Limb (tissue), 2 donors: Measurements from ENCODE around the gene FUZ.

Experiments
- DNase-seq, 2 donors: peaks; one replicate each; pipeline ENCODE4 v3.0.0-alpha.2; 2016; ENCODE audit errors: extremely low spot score in 2 of 2

The FUZ gene, protein sequence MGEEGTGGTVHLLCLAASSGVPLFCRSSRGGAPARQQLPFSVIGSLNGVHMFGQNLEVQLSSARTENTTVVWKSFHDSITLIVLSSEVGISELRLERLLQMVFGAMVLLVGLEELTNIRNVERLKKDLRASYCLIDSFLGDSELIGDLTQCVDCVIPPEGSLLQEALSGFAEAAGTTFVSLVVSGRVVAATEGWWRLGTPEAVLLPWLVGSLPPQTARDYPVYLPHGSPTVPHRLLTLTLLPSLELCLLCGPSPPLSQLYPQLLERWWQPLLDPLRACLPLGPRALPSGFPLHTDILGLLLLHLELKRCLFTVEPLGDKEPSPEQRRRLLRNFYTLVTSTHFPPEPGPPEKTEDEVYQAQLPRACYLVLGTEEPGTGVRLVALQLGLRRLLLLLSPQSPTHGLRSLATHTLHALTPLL

DNA sequence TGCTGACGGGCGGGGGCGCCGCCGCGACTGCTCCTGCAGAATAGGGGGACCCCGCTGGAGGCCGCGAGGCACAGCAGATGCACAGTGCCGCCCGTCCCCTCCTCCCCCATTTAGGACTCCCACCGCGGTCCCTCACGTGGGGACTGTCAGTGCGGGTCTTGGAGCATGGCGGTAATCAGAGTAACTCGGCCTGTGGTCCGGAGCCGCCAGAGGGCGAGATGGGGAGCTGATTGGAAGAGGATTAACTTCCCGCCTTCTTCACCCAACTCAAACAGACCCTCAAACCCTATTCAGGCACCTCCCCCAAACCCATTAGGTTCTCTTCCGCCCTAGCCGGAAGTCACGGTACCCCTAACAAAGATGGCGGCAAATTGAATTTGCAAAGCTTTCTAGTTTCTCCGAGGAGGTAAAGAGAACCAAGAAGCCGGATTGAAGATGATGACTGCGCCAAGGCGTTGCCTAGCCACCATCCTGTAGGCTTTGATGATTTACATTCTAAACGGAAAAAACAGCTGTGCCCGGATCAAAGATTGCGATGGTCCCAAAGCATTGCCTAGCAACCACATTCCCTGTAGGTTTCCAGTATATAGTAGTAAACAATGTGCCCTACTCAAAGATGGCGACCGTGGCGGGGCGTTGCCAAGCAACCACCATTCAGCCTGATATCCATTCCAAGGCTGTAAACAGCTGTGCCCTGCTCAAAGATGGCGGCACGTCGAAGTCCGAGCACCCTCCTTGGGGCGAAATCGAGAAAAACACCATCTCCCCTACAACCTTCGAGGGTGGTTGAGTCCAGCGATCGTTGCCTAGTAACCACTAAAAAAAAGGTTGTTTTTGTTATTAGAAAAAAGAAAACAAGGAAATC is at the start of gene FUZ:
Gene FUZ (minus strand): TSS at position 296 of the 865 bp plus-strand sequence. CDS start 186 bp downstream, at position 110.
- DNase-seq = peak; percentile 95 to 99

DNA sequence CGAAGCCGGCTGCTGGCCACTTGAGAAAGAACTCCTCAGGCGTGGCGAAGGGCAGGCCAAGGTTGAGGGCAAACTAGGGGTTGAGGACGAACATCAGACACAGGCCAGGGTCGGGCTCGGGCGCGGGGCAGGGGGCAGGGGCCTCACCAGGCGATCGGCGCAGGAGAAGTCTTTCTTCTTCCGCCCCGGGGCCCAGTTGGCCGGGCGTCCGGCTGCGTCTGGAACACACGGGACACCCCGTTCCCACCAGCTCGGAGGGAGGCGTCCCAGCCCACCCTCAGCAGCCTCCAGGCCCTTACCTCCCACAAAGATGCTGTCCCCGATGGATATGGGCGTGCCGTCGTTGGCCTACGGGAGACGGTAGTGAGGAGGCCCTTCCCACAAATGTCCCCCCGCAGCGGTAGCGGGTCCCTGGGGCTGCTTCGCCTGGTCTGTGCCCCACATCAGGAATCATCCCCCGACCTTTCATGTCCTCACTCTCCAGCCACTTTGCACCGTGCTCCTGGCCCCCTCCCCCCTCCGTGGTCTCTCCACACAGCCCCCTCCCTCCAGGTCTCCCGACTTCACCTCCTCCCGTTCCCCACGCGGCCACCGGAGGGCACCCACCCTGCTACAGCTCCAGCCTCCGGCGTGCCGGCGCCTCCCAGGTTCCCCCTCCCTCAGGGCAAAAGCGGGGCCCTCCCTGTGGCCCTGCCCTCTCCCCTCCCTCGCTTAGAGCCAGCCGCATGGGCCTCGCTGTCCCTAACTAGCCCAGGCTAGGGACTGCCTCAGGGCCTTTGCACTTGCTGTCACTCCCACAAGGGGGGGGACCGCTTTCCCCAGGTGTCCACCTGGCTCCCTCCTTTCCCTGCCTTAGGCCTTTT is 49.5 kb upstream of the FUZ start:
- no peak for DNase-seq

DNA sequence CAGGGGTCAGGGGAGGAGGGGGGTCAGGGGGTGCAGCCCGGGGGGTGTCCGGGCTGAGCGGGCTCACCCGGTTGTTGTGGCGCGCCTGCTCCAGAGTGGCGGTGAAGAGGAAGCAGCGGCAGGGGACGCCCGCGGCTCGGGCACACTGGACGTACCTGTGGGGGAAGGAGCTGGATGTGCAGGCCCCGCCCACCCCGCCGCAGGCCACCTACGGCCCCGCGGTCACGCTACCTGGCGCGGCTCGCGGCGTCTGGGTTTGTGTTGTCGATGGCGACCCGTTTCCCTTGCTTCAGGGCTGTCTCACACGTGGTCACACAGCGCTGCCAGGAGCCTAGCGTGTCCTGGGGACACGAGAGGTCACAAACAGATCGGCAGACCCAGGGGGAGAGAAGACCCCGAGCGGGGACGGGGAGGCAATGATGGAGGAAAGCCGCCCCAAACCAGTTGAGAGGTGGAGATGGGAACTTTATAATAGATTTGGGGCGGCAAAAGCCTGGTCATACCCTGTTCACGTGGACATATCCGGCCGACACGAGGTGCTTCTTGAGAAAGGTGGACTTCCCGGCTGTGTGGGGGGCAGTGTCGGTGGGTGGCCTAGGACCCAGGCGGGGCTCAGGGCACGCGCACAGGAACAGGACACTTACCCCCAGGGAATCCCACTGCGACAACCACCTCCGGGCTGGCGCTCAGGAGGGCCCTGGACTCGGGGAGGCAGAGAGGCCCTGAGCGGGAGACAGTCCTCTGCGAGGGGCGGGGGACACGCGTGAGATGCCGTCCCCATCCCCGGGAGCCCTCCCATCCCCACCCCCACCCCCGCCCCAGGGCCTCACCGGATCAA is 48.7 kb upstream of the FUZ start:
- DNase-seq = no peak

DNA sequence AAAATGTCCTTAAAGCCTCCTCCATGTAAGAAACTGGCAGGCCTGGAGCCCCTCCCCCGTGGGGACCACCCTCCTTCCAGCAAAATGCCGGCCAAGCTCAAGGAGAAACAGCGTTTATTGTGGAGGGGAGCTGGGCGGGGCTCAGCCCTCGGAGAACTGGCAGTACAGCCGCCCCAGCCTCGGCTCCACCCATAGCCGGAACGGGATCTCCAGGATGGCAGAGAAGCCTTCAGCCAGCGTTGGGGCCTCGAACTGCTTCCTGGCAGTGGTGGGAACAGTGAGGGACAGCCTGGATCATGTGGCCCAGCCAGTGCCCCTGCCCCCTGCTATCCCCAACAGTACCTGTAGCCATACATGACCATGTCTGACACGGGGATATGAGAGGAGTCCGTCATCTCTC is 48.0 kb upstream of the FUZ start:
- DNase-seq = peak in 1 of 2 donors; percentile 72

DNA sequence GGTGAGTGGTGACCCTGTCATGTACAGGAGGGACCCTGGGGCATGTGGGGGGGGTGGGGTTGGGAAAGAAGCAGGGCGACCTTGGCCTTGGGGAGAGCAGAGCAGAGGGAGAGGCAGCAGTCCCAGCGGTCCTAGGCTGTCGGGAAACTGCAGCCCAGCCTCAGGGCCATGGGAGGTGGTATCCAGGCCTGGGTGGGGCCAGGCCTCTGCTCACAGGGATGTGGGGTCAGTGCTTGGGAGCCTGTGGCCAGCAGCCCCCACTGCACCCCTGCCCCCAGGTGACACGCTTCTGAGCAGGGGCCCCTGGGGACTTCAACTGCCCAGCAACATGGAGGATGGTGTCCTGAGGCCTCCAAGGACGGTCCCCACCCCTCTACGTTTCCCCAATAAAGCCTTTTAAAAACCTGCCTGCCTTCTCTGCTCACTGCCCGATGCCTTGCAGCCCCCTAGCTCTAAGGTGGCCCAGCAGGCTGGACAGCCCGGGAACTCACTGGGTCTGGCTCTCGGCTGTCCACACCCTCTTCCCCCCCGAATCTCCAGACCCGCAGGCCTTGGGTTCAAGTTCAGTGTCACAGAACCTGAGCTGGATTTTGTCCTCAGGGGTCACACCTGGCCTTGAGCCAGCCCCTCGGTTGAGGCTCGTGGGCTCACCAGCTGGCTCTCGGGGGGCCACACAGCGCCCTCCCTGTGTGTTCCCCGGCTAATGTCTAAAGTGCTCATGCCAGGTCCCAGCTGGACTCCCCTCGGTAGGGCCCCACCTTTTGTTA is 47.4 kb upstream of the FUZ start:
- DNase-seq = peak in 1 of 2 donors; percentile 52

DNA sequence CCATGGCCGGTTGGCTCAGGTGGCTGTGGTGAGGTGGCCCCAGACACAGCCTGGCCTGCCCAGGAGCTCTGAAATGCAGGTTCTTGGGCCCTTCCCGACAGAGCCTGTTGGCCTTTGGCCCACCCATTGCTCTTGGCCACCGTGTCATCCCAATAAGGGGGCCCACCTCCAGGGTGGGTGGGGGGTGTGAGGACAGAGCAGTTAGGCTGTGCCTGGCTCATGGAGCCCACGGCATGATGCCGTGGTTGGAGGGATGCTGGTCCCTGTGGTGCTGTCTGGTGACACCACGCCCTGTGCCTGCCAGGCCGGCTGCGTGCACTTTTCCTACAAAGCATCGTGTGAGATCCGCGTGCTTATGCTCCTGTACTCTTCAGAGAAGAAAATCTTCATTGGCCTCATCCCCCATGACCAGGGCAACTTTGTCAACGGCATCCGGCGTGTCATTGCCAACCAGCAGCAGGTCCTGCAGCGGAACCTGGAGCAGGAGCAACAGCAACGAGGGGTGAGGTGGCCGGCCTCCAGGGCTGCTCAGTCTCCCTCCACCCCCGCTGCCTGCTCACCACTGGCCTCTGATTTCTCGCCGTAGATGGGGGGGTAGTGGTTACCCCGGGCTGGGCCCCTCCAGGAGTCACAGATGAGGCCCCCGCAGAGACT is 46.7 kb upstream of the FUZ start:
- no peak for DNase-seq

DNA sequence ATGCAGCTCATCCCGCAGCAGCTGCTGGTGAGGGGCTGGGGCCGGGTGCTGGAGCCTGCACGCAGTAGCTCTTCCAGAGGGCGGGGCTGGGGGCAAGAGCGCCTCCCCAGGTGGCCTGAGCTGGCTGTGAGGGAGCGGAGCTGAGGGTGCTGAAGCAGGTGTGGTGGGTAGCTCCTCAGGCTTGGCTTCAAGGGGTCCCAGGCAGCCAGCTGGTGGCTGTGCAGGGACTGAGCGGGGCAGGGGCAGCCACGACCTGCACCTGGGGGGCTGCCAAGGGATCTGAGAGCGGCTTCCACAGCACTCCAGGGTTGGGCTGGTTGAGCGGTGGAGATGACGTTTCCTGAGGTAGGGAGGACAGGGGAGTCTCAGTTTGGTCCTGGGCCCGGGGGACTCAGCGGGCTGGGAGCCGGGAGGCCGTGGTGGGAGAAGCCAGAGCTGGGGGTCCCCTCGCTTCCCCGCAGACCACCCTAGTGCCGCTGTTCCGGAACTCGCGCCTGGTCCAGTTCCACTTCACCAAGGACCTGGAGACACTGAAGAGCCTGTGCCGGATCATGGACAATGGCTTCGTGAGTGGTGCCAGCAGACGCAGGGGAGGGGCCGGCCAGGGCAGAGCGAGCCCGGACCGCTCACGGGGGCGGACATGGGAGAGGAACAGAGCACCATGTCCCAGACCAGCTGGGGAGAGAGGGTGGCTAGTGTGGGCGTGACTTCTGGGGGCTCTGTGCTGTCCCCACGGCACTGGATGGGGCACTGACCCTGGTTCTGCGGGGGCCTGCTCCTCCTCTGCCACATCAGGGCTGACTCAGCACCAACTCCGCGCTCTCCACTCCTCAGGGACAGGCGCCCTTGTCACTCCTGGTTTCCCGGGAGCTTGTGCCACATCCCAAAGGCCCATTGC is 45.2 kb upstream of the FUZ start:
- no peak for DNase-seq

DNA sequence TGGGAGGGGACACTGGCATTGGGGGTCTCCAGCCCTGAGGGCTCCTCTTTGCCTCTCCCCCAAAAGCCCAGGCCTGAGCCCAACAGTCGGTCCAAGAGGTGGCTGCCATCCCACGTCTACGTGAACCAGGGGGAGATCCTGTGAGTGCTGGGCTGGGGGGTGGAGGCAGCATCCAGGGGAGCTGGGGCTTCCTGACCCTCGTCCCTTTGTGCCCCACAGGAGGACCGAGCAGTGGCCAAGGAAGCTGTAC is 44.7 kb upstream of the FUZ start:
- no peak for DNase-seq

DNA sequence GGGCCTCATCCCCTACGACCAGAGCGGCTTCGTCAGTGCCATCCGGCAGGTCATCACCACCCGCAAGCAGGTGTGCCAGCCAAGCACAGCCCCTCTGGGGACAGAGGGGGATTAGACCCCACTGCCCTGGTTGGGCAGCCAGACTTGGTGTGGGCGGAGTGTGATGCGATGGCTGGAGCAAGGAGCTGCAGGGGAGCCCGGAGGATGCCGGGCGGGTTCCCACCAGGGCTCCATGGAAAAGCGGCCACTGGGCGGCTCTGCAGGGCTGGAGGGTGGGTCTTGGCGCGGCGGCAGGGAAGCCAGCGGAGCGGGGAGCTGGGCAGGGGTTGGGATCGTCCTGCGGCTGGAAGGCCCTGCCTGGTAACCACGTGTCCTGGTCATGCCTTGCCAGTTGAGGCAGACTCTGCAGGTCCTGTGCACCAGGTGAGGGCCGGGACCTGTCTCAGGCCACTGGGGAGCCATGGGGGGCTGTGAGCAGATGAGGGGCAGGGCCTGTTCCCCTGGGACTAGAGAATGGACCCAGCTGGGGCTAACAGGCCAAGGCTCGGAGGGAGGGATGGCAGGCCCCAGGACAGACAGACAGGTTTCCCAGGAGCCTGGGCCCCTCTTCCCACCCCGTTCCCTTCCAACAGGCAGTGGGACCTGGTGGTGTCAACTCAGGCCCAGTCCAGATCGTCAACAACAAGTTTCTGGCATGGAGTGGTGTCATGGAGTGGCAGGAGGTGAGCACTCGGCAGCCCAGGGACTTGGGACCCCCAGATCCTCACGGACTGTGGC is 44.2 kb upstream of the FUZ start:
- no peak for DNase-seq

DNA sequence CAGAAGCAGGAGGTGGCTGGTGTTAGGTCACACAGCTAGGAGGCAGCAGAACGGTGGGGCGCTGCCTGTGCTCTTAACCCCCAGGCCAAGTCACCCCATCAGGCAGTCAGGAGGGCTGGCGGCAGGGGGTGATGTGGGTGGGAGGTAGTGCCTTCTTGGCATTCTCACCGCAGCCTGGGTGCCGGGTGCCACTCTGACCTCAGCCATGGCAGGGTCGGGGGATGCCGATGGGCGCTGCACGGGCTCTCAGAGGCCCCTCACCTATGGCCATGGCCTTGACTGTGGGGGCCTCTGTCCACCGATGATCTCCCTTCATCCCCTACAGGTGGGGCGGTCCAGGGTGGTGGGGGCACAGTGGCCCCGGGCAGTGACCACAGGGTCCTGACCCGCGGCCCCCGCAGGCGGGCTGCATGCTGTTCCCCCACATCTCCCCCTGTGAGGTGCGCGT is 43.5 kb upstream of the FUZ start:
- no peak for DNase-seq

DNA sequence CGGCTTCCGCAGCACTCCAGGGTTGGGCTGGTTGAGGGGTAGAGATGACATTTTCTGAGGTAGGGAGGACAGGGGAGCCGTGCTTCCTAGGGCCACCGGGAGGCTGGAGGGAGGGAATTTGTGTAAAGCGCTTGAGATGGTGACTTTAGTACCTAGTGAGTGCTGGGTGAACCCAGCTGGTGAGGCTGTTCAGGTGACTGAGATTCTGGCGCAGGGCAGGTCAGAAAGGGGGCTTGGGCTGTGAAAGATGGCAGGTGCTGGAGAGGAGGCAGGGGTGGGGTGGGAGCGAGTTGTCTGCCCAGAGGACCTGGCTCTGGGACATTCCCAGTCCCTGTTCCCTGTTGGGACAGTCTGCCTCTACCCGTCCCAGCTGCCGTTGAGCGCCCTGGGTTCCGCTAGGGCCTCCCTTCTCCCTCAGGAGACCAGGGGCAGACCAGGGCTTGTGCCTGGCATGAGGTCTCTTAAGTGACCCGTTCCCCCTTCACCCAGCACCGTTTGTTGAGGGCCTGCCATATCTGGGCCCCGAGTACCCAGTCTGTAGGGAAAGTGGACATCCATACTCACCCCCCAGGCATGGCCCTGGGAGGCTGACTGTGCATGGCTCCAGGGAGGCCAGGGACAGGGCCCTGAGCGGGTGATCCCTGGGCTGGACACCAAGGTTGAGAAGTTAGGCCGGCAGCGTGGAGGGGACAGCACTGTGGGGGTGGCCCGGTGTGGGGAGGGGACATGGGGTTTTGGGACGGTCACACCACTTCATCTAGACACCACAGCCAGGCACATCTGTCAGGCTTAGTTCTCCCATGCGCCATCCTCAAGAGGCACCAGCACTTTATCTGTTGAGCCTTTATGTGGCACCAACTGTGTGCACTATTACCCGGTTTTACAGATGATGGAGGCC is 42.8 kb upstream of the FUZ start:
- no peak for DNase-seq

DNA sequence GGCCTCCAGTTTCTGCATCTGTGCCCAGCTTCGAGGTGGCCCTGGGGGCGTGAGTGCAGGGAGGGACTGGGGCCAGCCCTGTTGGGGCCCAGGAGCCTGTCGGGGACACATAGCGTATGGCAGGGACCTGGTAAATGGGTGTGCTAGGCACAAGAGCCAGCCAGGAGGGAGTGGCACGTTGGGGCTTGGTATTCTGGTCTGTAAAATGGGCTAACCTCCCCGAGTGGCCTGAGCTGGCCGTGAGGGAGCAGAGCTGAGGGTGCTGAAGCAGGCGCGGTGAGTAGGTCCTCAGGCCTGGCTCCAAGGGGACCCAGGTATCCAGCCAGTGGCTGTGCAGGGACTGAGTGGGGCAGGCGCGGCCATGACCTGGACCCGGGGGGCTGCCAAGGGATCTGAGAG is 42.2 kb upstream of the FUZ start:
- DNase-seq = no peak

DNA sequence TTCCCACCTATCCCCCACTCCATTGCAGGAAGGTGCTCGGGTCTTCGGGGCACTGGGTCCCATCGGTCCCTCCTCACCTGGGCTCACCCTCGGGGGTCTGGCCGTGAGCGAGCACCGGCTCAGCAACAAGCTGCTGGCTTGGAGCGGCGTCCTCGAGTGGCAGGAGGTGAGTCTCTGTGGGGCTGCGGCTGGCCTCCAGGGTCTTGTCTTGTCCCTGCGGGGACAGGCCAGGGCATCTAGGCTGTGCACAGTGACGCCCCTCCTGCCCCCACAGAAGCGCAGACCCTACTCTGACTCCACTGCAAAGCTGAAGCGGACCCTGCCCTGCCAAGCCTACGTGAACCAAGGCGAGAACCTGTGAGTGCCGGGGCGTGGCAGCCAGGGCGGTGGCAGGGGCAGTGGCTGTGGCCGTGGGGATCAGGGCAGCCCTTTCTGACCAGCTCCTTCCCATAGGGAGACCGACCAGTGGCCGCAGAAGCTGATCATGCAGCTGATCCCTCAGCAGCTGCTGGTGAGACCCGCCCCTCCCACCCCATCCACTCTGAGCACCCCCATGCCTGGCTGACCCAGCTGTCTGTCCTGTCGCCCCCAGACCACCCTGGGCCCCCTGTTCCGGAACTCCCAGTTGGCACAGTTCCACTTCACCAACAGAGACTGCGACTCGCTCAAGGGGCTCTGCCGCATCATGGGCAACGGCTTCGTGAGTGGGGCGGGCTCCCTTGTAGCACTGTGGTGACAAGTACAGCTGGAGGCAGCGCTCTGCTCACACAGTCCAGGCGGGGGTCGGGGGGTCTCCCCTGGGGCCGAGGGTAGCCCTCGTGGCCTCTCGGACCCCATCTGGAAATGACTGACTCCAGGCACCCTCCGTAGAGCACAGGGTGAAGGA is 41.5 kb upstream of the FUZ start:
- DNase-seq = no peak

DNA sequence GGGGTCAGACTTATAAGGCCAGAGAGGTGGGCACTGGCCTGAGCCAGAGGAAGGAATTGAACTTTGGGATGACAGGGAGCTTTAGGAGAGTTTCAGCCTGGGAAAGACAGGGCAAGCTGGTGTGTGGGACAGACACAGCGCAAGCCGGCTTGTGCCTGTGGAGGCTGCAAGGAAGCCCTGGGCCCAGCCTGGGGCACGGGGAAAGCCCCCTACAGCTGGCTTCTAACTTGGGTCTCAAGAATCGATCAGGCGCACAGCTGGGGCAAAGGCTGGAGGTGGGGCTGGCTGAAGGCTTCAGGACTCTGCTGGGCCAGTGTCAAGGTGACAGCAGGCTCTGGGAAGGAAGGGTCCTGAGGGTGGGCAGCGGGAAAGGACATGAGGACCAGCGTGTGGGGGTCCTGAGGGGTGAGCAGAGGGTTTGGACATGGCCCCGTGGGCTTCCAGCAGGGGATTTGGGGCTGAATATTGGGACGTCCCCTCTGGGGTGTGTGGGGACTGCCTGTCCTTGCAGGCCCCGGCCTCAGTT is 40.8 kb upstream of the FUZ start:
- DNase-seq = no peak

DNA sequence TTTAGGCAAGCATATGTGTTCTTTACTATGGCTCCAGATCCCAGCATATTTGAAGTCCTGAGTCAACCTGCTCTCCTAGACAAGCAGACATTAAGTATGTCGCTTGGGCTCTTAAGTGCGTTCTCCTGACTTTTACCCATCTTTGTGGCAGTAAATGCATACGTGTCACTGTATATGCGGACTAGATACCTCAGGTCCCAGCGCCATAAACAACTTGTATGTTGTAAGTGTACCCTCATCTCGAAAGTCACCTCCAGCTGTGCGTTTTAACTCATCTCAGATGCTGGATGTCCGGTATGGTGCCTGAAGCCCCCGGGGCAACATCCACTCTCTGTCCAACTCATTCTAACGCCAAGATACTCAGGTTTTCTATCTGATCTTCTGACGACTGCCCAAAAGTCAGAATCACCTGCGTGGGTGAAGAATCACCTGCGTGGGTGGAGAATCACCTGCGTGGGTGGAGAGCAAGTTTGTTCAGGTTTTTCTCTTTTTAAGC is 39.6 kb upstream of the FUZ start:
- DNase-seq = no peak
